GM11168 (cell line): ENCODE results near the gene GAS7.

Experiments used
- in situ Hi-C: fragments of 300-500 bp; cut with MboI; formaldehyde crosslinking; loops from one replicate; pipeline ENCODE4 v1.12.0; 2022; ENCODE audit warnings: low sequenced_read_pairs; ENCODE audit not compliant: unreplicated experiment

GAS7 gene

GRCh38 chr17:10088444-10088843, 110.0 kb downstream of the GAS7 start:
- in situ Hi-C loops, result no loop called here

GRCh38 chr17:10087355-10087754, 111.1 kb downstream of the GAS7 start:
- in situ Hi-C loops, result no loop called here

- in situ Hi-C loops, result no loop called here
These were observed 114.5 kb downstream of the GAS7 start for GRCh38 chr17:10083864-10084263.

- in situ Hi-C loops, result no loop called here
These were observed 115.6 kb downstream of the GAS7 start for GRCh38 chr17:10082795-10083194.

- in situ Hi-C loops, result no loop called here
These were observed 116.7 kb downstream of the GAS7 start for GRCh38 chr17:10081571-10082169.

GRCh38 chr17:10077561-10078299, 120.7 kb downstream of the GAS7 start:
- in situ Hi-C loops, result no loop called here

GRCh38 chr17:10075919-10076318, 122.5 kb downstream of the GAS7 start:
- in situ Hi-C loops, result no loop called here

GRCh38 chr17:10073941-10074340, 124.5 kb downstream of the GAS7 start:
- in situ Hi-C loops, result no loop called here

- in situ Hi-C loops, result no loop called here
These were observed 125.6 kb downstream of the GAS7 start for GRCh38 chr17:10072556-10073425.

- in situ Hi-C loops, result no loop called here
These were observed 126.3 kb downstream of the GAS7 start for GRCh38 chr17:10072086-10072485.

- in situ Hi-C loops, result no loop called here
These were observed 127.3 kb downstream of the GAS7 start for GRCh38 chr17:10071141-10071540.

- in situ Hi-C loops, result no loop called here
These were observed 127.7 kb downstream of the GAS7 start for GRCh38 chr17:10070690-10071089.

GRCh38 chr17:10069301-10069700, 129.1 kb downstream of the GAS7 start:
- in situ Hi-C loops, result no loop called here

- in situ Hi-C loops, result no loop called here
These were observed 130.8 kb downstream of the GAS7 start for GRCh38 chr17:10067446-10068143.

GRCh38 chr17:10064536-10064935, 133.9 kb downstream of the GAS7 start:
- in situ Hi-C loops, result no loop called here

GRCh38 chr17:10063730-10064241, 134.6 kb downstream of the GAS7 start:
- in situ Hi-C loops, result no loop called here

- in situ Hi-C loops, result no loop called here
These were observed 135.6 kb downstream of the GAS7 start for GRCh38 chr17:10062691-10063385.

- in situ Hi-C loops, result no loop called here
These were observed 137.1 kb downstream of the GAS7 start for GRCh38 chr17:10061111-10061845.

- in situ Hi-C loops, result no loop called here
These were observed 137.9 kb downstream of the GAS7 start for GRCh38 chr17:10060526-10060925.
